Karpas-422 (cell line): ENCODE measurements around the gene SEMA4B. TPM values are rescaled to one million over a fixed set of nuclear protein-coding genes. Genes with fewer than 3 reads are reported as not detected.

Experiments used
- DNase-seq: peaks from one replicate; pipeline ENCODE4 v3.0.0-alpha.2; 2015
- H2AFZ ChIP-seq: fragments of 200-600 bp; sonication (generic); 2 replicates; pipeline ENCODE4 v1.6.1; 2014; ENCODE audit warnings: antibody characterized with exemption, low read length, mixed read lengths
- H3K27ac ChIP-seq: fragments of 200-600 bp; sonication (generic); 2 replicates; pipeline ENCODE4 v1.5.1; 2014; ENCODE audit warnings: mild to moderate bottlenecking, low read length, moderate library complexity
- H3K27me3 ChIP-seq: fragments of 200-600 bp; sonication (generic); 2 replicates; pipeline ENCODE4 v1.6.1; 2014; ENCODE audit warnings: low read length, mixed read lengths
- H3K36me3 ChIP-seq: fragments of 200-600 bp; sonication (generic); 2 replicates; pipeline ENCODE4 v1.6.1; 2014; ENCODE audit warnings: low read length, mixed read lengths; ENCODE audit not compliant: insufficient read depth
- H3K4me1 ChIP-seq: fragments of 200-600 bp; sonication (generic); 2 replicates; pipeline ENCODE4 v1.6.1; 2014; ENCODE audit warnings: mild to moderate bottlenecking, low read length, mixed read lengths
- H3K4me2 ChIP-seq: fragments of 200-600 bp; sonication (generic); 2 replicates; pipeline ENCODE4 v1.6.1; 2014; ENCODE audit warnings: low read length, low read depth, mild to moderate bottlenecking; ENCODE audit not compliant: poor library complexity, severe bottlenecking
- H3K4me3 ChIP-seq: fragments of 200-600 bp; sonication (generic); 2 replicates; pipeline ENCODE4 v1.5.1; 2014; ENCODE audit warnings: mild to moderate bottlenecking, antibody characterized with exemption, low read length, mixed read lengths
- H3K79me2 ChIP-seq: fragments of 200-600 bp; sonication (generic); 2 replicates; pipeline ENCODE4 v1.6.1; 2014; ENCODE audit warnings: mild to moderate bottlenecking, low read length, mixed read lengths
- H3K9ac ChIP-seq: fragments of 200-600 bp; sonication (generic); 2 replicates; pipeline ENCODE4 v1.6.0; 2014; ENCODE audit warnings: low read length
- H3K9me2 ChIP-seq: fragments of 200-600 bp; sonication (generic), shearing (Covaris generic); replicated peaks from 2 replicates; pipeline ENCODE4 v1.6.0; 2014; ENCODE audit warnings: mild to moderate bottlenecking, low read length, moderate library complexity; ENCODE audit not compliant: insufficient read depth
- H3K9me3 ChIP-seq: fragments of 300-700, 200-600 bp; sonication (generic); 2 replicates; pipeline ENCODE4 v1.6.1; 2014; ENCODE audit warnings: low read length, mixed read lengths
- H4K20me1 ChIP-seq: fragments of 200-600 bp; sonication (generic); 2 replicates; pipeline ENCODE4 v1.6.1; 2014; ENCODE audit warnings: mild to moderate bottlenecking, antibody characterized with exemption, low read length, low read depth; ENCODE audit not compliant: insufficient read depth
- total RNA-seq: library from RNA; depleted of rRNA; stranded (reverse); fragments of >200 nt; shearing (Covaris generic); gene quantifications from 2 replicates; pipeline ENCODE4 v1.2.3, GENCODE V29; 2014; ENCODE audit warnings: low replicate concordance

SEMA4B gene
- total RNA-seq, 1 experiment from 2014 or later = 65.1 TPM

DNA sequence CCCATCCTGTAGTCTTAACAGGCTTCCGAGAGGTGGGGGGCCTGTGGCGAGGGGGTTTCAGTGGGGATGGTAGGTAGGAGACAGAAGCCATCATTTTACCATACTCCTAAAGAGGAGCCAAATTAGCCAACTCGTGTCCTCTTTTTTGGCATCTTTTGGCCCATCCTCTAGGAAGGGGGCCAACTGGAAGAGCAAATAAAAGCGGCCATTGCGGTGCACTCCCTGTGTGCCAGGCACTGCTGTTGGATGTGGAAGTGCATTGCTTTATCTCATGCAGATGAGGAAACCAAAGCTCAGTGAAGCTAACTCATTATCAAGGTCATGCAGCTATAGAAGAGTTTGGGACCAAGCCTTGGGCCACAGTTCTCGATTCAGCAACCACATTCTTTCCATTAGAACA lies 6.1 kb downstream of the SEMA4B start:
- no peak overlapping the region for H3K4me3 ChIP-seq
- H3K36me3 ChIP-seq = no peaks in the 10 kb centered on the region
- H3K27ac ChIP-seq = peak overlapping the region; percentile 18; the same call in 1 of the 2 replicates
- peaks cover 44% of the 10 kb centered on the region for H3K4me1 ChIP-seq
- DNase-seq = no peak
- H2AFZ ChIP-seq = no peak overlapping the region
- H3K4me2 ChIP-seq = no peak overlapping the region
- no peaks in the 10 kb centered on the region; the same call in 1 of the 2 replicates for H4K20me1 ChIP-seq
- H3K9me2 ChIP-seq = no peaks in the 10 kb centered on the region
- peaks cover 92% of the 10 kb centered on the region for H3K79me2 ChIP-seq
- no peaks in the 10 kb centered on the region for H3K9me3 ChIP-seq
- no peak overlapping the region for H3K9ac ChIP-seq
- H3K27me3 ChIP-seq = no peaks in the 10 kb centered on the region

- H3K36me3 ChIP-seq = no peaks in the 10 kb centered on the region
- no peak overlapping the region for H3K9ac ChIP-seq
- no peak overlapping the region for H2AFZ ChIP-seq
- no peak overlapping the region for H3K4me2 ChIP-seq
- no peaks in the 10 kb centered on the region for H3K9me2 ChIP-seq
- no peaks in the 10 kb centered on the region for H3K27me3 ChIP-seq
- H3K4me3 ChIP-seq = no peak overlapping the region
- no peak overlapping the region for H3K27ac ChIP-seq
- peaks cover 35% of the 10 kb centered on the region for H3K4me1 ChIP-seq
- H3K79me2 ChIP-seq = peaks cover 88% of the 10 kb centered on the region
- H4K20me1 ChIP-seq = no peaks in the 10 kb centered on the region
- no peaks in the 10 kb centered on the region for H3K9me3 ChIP-seq
- no peak for DNase-seq
Measured at GRCh38 chr15:90208356-90208755, 7.2 kb downstream of the SEMA4B start.

- H3K4me1 ChIP-seq = peaks cover 30% of the 10 kb centered on the region
- H3K27me3 ChIP-seq = no peaks in the 10 kb centered on the region
- no peak overlapping the region for H3K4me3 ChIP-seq
- DNase-seq = no peak
- no peaks in the 10 kb centered on the region for H3K9me3 ChIP-seq
- no peak overlapping the region for H3K27ac ChIP-seq
- H4K20me1 ChIP-seq = no peaks in the 10 kb centered on the region
- no peak overlapping the region for H3K4me2 ChIP-seq
- H3K79me2 ChIP-seq = peaks cover 82% of the 10 kb centered on the region
- H2AFZ ChIP-seq = no peak overlapping the region
- no peaks in the 10 kb centered on the region for H3K36me3 ChIP-seq
- H3K9ac ChIP-seq = no peak overlapping the region
- no peaks in the 10 kb centered on the region for H3K9me2 ChIP-seq
Measured at GRCh38 chr15:90209591-90209990, 8.5 kb downstream of the SEMA4B start.

- Histone ChIP-seq H3K4me3 (no peak overlapping the region), H3K4me2 (no peak overlapping the region), H3K9ac (no peak overlapping the region), H3K36me3 (no peaks in the 10 kb centered on the region), H3K4me1 (peaks cover 30% of the 10 kb centered on the region), H3K79me2 (peaks cover 81% of the 10 kb centered on the region), H3K27ac (no peak overlapping the region), H3K9me3 (no peaks in the 10 kb centered on the region), H3K9me2 (no peaks in the 10 kb centered on the region), H4K20me1 (no peaks in the 10 kb centered on the region), H3K27me3 (no peaks in the 10 kb centered on the region), H2AFZ (no peak overlapping the region)
- DNase-seq = no peak
Measured at GRCh38 chr15:90210593-90210992, 9.5 kb downstream of the SEMA4B start.

DNA sequence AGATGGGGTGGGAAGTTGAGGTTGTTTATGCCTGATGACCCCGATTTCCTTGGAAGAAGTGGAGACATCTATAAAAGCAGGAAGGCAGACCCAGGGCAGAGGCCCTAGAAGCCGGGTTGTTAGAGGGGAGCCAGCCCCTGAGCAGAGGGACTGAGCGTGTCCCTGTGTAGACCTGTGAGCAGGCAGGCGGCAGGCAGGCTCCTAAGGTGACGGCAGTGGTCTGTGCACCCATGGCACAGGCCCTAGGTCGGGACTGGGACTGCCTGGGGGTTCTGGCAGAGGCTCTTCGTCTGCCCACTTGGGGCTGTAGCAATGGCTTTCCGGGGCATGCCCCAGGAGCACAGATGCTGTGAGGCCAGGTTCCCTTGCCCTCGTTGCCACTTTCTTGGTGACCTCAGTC lies 9.9 kb downstream of the SEMA4B start:
- Histone ChIP-seq H3K4me2 (no peak overlapping the region), H3K4me1 (peaks cover 30% of the 10 kb centered on the region), H3K36me3 (no peaks in the 10 kb centered on the region)

DNA sequence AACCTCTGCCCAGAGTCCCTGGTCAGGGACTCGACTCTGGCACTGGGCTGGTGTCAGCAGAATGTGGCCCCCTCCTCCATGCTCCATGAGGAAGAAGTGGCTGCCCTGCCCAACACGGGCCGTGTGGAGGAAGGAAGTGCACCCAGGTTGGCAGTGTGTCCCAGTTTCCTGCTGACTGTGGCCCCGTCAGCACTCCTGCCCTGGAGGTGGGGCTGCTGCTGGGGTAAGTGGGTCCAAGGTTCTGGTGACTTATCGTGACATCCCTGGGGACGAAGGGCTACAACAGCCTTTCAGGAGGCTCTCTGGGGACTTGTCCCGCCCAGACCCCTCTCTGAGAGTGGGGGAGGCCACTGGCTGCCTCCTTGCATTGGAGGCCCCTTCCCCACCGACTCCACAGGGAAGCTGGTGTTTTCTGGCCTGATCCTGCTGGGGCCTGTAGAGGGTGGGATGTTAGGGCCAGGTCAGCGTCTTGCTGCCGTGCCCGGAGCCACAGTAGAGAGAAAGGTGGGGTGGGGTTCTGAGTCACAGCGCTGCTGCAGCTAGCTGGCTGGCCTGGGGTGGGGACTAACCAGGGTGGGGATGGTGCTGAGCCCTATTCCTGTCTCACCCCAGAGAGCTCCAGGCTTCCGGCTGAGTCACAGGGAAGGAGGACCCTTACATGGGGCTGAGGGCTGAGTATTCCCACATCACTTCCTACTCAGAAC lies 10.5 kb downstream of the SEMA4B start:
- no peaks in the 10 kb centered on the region for H3K27me3 ChIP-seq
- peaks cover 30% of the 10 kb centered on the region for H3K4me1 ChIP-seq
- H2AFZ ChIP-seq = no peak overlapping the region
- DNase-seq = no peak
- no peaks in the 10 kb centered on the region for H4K20me1 ChIP-seq
- H3K4me2 ChIP-seq = no peak overlapping the region
- H3K36me3 ChIP-seq = no peaks in the 10 kb centered on the region
- no peak overlapping the region for H3K27ac ChIP-seq
- H3K9me2 ChIP-seq = no peaks in the 10 kb centered on the region
- H3K9me3 ChIP-seq = no peaks in the 10 kb centered on the region
- no peak overlapping the region for H3K4me3 ChIP-seq
- H3K9ac ChIP-seq = no peak overlapping the region
- H3K79me2 ChIP-seq = peaks cover 74% of the 10 kb centered on the region

More for the DNA sequence above, 9.9 kb downstream of the SEMA4B start:
- Histone ChIP-seq H3K79me2 (peaks cover 77% of the 10 kb centered on the region), H3K9me2 (no peaks in the 10 kb centered on the region), H2AFZ (no peak overlapping the region), H3K27me3 (no peaks in the 10 kb centered on the region), H3K4me3 (no peak overlapping the region), H3K9ac (no peak overlapping the region), H3K9me3 (no peaks in the 10 kb centered on the region), H3K27ac (no peak overlapping the region), H4K20me1 (no peaks in the 10 kb centered on the region)
- DNase-seq = no peak

DNA sequence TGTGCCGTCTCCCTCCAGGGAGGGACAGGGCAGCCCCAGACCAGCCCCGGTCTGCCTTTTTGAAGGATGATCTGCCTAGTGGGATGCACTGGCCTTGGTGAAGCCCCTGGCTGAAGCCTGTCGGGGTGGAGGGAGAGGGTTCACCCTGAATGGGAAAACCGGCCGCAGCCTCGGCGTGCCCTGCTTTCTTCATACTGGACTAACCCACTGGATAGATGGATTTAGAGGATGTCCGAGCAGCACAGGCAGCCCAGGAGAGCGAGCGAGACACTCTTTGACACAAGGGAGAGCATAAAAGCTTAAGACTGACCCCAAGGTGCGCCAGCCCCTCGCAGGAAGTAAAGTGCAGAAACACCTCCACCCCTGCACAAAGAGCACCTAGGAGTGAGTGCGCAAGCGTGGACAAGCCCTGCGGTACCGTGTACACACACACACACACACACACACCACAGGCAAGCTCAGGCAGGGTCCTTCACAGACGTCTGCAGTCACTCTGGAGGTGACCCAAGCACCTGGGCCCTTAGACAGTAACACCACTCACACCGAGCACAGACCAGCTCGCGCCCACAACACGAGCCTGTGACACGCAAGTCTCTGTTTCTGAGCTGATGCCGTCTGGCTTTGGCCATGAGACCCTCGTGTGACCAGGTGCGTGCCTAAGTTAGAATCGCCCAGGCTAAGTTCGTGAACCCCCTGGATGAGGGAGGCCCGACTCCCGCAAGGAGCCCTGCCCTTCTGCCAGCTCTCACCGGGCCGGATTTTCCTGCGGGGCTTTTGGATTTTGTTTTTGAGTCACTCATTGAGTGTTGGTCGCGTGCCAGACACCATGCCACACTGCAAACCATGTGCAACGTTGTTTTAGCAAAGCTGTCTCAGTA lies 11.3 kb downstream of the SEMA4B start:
- Histone ChIP-seq H3K27ac (no peak overlapping the region), H3K4me1 (peaks cover 38% of the 10 kb centered on the region), H3K36me3 (peaks cover 6% of the 10 kb centered on the region; the same call in 1 of the 2 replicates), H3K9ac (no peak overlapping the region), H4K20me1 (no peaks in the 10 kb centered on the region), H3K4me3 (no peak overlapping the region), H3K9me2 (no peaks in the 10 kb centered on the region), H2AFZ (no peak overlapping the region), H3K79me2 (peaks cover 72% of the 10 kb centered on the region), H3K9me3 (no peaks in the 10 kb centered on the region), H3K4me2 (no peak overlapping the region), H3K27me3 (no peaks in the 10 kb centered on the region)
- DNase-seq = no peak

GRCh38 chr15:90213122-90213817 lies 12.1 kb downstream of the SEMA4B start:
- Histone ChIP-seq H3K9me3 (no peaks in the 10 kb centered on the region), H3K4me1 (peaks cover 46% of the 10 kb centered on the region), H3K36me3 (peaks cover 6% of the 10 kb centered on the region; the same call in 1 of the 2 replicates), H2AFZ (no peak overlapping the region), H3K9me2 (no peaks in the 10 kb centered on the region), H3K9ac (no peak overlapping the region), H4K20me1 (no peaks in the 10 kb centered on the region), H3K27ac (no peak overlapping the region), H3K79me2 (peaks cover 66% of the 10 kb centered on the region), H3K4me3 (no peak overlapping the region), H3K4me2 (no peak overlapping the region), H3K27me3 (no peaks in the 10 kb centered on the region)
- DNase-seq = no peak
